Stomach smooth muscle (tissue), 2 donors: ENCODE data around the gene SH3TC2.

Experiments used
- H3K27ac ChIP-seq: one replicate; pipeline ENCODE4 v1.7.0; 2013; ENCODE audit warnings: mild to moderate bottlenecking, low read length, inconsistent platforms
- H3K27me3 ChIP-seq, 2 donors: one replicate each; pipeline ENCODE4 v1.7.0; 2013; ENCODE audit warnings: low read length in 2 of 2; ENCODE audit not compliant: insufficient read depth in 2 of 2, control insufficient read depth in 1 of 2
- H3K36me3 ChIP-seq, 2 donors: one replicate each; pipeline ENCODE4 v1.7.0; 2013; ENCODE audit warnings: low read length in 2 of 2; ENCODE audit not compliant: control insufficient read depth in 2 of 2, insufficient read depth in 2 of 2
- H3K4me1 ChIP-seq: one replicate; pipeline ENCODE4 v1.7.0; 2013; ENCODE audit warnings: low read length; ENCODE audit not compliant: control insufficient read depth, insufficient read depth
- H3K4me3 ChIP-seq, 2 donors: one replicate each; pipeline ENCODE4 v1.7.0; 2013; ENCODE audit warnings: low read length in 2 of 2
- H3K9ac ChIP-seq, 2 donors: one replicate each; pipeline ENCODE4 v1.7.0; 2013; ENCODE audit warnings: low read length in 2 of 2, mild to moderate bottlenecking in 1 of 2
- H3K9me3 ChIP-seq, 2 donors: one replicate each; pipeline ENCODE4 v1.7.0; 2013; ENCODE audit warnings: low read length in 2 of 2; ENCODE audit not compliant: control insufficient read depth in 2 of 2
- donor health status: healthy.
- donor health status: Pancreatic carcinoma.

Gene SH3TC2

GRCh38 chr5:148990817-148991216 is 72.0 kb downstream of the SH3TC2 start:
- H3K36me3 ChIP-seq: no peaks in the 10 kb centered on the region
- no peaks in the 10 kb centered on the region for H3K27me3 ChIP-seq
- H3K27ac ChIP-seq: no peak overlapping the region
- no peaks in the 10 kb centered on the region for H3K4me1 ChIP-seq
- no peaks in the 10 kb centered on the region for H3K9me3 ChIP-seq
- H3K9ac ChIP-seq: no peak overlapping the region
- H3K4me3 ChIP-seq: no peak overlapping the region

DNA sequence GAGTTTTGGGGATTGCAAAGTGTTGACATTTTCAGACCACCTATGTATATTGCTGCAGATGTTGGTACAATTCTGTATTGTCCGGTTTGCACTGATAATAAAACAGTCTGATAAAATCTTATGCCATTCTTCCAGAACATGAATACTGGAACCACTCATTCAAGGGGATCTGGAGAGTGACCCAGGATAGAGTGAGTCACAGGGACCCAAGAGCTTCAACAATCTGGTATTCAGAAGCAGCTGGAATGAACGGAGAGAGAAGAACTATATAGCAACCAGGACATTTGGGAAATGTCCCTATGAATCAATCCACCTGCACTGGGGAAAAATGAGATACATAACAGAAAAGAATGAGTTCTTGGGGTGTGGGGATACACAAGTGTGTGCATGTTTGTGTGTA is 73.3 kb downstream of the SH3TC2 start:
- H3K4me1 ChIP-seq: no peaks in the 10 kb centered on the region
- no peak overlapping the region for H3K27ac ChIP-seq
- H3K9ac ChIP-seq: no peak overlapping the region
- H3K9me3 ChIP-seq: no peaks in the 10 kb centered on the region
- no peaks in the 10 kb centered on the region for H3K36me3 ChIP-seq
- no peaks in the 10 kb centered on the region for H3K27me3 ChIP-seq
- H3K4me3 ChIP-seq: no peak overlapping the region

DNA sequence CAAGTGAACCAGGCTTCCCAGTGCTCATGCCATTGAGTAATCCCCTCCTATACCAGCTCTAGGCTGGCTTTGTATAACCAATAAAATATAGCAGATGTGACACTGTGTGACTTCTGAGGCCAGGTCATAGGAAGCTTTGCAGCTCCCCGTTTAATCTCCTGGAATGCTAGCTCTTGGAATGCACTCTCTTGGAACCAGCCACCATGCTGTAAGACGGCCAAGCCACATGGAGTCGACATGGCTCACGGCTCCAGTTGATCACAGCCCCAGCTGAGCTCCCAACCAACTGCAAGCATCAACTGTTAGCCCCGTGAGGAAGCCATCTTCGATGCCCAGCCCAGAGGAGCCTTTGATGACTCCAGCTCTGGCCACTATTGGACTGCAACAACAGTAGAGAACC is 74.5 kb downstream of the SH3TC2 start:
- H3K27ac ChIP-seq: no peak overlapping the region
- no peak overlapping the region for H3K4me3 ChIP-seq
- no peak overlapping the region for H3K9ac ChIP-seq

DNA sequence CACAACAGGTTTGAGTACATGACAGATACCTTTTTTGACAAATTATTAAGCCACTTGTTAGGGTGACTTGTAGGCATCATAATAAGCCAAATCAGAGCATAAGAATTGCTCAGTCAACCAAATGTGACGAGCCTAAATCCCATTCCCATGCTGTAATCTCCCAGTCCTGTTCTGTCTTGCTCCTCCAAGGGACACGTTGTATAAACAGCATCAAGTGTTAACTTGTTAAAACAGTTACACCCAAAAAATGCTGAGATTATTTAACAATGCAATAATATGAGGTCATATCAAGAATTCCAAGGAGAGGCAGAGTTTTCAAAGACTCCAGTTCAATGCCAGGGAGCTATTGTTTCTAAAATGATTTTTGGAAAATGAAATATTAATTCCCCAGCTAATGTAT is 76.2 kb downstream of the SH3TC2 start:
- Histone ChIP-seq H3K4me3 (no peak overlapping the region), H3K36me3 (no peaks in the 10 kb centered on the region), H3K27ac (no peak overlapping the region), H3K27me3 (no peaks in the 10 kb centered on the region), H3K9ac (no peak overlapping the region), H3K4me1 (peaks cover 2% of the 10 kb centered on the region), H3K9me3 (no peaks in the 10 kb centered on the region)

More for the DNA sequence above, 74.5 kb downstream of the SH3TC2 start:
- no peaks in the 10 kb centered on the region for H3K9me3 ChIP-seq
- H3K4me1 ChIP-seq: no peaks in the 10 kb centered on the region
- no peaks in the 10 kb centered on the region for H3K27me3 ChIP-seq
- no peaks in the 10 kb centered on the region for H3K36me3 ChIP-seq

DNA sequence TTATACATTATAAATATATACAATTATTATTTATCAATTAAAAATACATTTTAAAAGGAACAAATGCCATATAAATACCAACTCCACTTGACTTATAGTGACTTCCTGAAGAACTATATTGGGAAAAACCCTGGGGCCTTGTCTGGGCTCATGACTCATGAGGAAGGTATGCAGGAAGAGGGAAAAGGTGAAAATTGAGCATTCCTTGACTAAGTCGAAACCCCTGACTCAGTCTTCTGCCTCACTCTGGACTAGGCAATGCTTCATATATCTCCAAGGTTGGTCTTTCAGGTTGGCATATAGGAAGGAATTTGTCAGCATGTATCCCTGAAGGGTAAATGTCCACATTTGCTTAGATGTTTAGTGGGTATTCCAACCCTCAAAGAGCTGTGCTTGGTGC is 78.5 kb downstream of the SH3TC2 start:
- no peaks in the 10 kb centered on the region for H3K27me3 ChIP-seq
- no peak overlapping the region for H3K4me3 ChIP-seq
- no peak overlapping the region for H3K27ac ChIP-seq
- H3K9me3 ChIP-seq: no peaks in the 10 kb centered on the region
- H3K9ac ChIP-seq: no peak overlapping the region
- no peaks in the 10 kb centered on the region for H3K36me3 ChIP-seq
- peaks cover 3% of the 10 kb centered on the region for H3K4me1 ChIP-seq

- Histone ChIP-seq H3K27ac (no peak overlapping the region), H3K27me3 (no peaks in the 10 kb centered on the region), H3K4me3 (peak overlapping the region; percentile 8 to 22), H3K4me1 (peaks cover 3% of the 10 kb centered on the region), H3K36me3 (no peaks in the 10 kb centered on the region), H3K9ac (no peak overlapping the region), H3K9me3 (no peaks in the 10 kb centered on the region)
Measured at GRCh38 chr5:148981353-148981752, 81.5 kb downstream of the SH3TC2 start.

DNA sequence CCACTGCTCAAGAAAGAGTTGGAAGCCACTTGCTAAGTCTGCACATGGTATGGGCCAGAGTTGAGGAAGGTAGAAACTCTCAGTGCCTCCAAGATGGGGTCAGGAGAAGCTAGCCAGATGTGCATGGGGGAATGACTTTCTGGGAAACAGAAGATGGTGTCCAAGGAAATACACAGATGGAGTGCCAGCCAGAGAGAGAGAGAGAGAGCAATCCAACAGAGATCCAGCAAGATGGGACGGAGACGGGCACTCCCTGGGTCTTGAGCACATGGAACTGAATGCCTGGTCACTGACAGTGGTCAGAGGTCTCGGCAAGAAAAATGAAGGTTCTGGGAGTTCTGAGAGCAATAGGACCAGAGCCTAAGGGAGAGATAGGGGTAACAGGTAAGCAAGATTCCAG is 82.1 kb downstream of the SH3TC2 start:
- no peak overlapping the region for H3K27ac ChIP-seq
- no peak overlapping the region for H3K4me3 ChIP-seq
- no peak overlapping the region for H3K9ac ChIP-seq
- H3K4me1 ChIP-seq: peaks cover 3% of the 10 kb centered on the region
- H3K27me3 ChIP-seq: no peaks in the 10 kb centered on the region
- no peaks in the 10 kb centered on the region for H3K9me3 ChIP-seq
- H3K36me3 ChIP-seq: no peaks in the 10 kb centered on the region

DNA sequence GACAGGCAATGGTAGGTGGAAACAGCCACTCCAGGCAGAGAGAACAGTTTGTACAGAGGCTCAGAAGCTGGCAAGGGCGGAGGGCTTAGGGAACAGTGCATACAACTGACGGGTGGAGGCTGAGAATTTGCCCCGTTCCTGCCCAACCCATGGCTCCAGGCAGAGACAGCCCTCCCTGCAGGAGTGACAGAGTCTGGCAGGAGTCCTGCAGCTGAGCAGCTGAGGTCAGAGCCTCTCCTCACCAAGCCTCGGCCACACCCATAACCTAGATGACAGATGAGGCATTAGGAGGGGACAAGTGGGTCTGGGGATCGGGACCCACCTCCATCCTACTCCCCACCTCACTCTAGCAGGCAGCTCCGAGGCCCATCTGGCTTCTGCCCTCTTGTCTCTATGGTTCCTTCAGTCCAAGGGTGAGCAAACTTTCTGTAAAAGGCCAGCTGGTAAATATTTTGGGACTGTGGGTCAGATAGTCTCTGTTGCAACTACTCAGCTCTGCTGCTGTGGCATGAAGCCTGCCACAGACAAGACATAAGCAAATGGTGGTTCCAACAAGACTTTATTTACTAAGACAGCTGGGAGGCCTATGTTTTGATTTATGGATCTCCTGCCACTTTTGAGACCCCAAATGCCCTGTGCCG is 83.7 kb downstream of the SH3TC2 start:
- no peak overlapping the region for H3K27ac ChIP-seq

DNA sequence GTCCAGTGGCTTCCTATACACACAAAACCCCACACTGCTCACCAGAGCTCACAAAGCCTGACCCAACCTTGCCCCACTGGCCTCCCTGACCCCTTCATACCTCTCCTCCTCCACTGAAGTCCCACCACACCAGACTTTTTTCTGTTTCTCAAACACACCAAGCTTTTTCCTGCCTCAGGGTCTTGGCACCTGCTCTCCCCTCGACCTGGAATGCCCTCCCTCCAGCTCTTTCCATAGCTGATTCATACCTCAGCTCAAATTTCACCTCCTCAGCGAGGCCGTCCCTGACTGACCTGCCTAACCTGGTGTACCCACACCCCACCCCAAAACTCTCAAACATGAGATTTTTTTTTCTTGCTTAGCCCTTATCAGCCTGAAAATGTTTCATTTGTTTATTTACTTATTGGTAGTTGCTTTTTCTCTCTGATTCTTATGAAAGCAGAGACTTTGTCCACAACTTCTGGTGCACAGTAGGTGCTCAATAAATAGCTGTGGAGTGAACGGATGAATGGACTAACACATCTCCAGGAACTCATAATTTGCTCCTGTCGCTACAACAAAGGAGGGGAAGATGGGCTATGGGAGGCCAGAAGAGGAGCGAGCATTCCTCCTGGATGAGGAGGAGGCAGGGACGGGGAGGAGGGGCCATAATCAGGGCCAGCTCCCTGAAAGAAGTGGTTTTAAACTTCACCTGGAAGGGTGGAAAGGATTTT is 84.3 kb downstream of the SH3TC2 start:
- Histone ChIP-seq H3K4me3 (no peak overlapping the region), H3K4me1 (peaks cover 6% of the 10 kb centered on the region), H3K36me3 (no peaks in the 10 kb centered on the region), H3K9me3 (no peaks in the 10 kb centered on the region), H3K9ac (no peak overlapping the region), H3K27ac (no peak overlapping the region), H3K27me3 (no peaks in the 10 kb centered on the region)

More for the DNA sequence above, 83.7 kb downstream of the SH3TC2 start:
- no peaks in the 10 kb centered on the region for H3K27me3 ChIP-seq
- H3K4me3 ChIP-seq: no peak overlapping the region
- peaks cover 3% of the 10 kb centered on the region for H3K4me1 ChIP-seq
- H3K9me3 ChIP-seq: no peaks in the 10 kb centered on the region
- H3K36me3 ChIP-seq: no peaks in the 10 kb centered on the region
- no peak overlapping the region for H3K9ac ChIP-seq

DNA sequence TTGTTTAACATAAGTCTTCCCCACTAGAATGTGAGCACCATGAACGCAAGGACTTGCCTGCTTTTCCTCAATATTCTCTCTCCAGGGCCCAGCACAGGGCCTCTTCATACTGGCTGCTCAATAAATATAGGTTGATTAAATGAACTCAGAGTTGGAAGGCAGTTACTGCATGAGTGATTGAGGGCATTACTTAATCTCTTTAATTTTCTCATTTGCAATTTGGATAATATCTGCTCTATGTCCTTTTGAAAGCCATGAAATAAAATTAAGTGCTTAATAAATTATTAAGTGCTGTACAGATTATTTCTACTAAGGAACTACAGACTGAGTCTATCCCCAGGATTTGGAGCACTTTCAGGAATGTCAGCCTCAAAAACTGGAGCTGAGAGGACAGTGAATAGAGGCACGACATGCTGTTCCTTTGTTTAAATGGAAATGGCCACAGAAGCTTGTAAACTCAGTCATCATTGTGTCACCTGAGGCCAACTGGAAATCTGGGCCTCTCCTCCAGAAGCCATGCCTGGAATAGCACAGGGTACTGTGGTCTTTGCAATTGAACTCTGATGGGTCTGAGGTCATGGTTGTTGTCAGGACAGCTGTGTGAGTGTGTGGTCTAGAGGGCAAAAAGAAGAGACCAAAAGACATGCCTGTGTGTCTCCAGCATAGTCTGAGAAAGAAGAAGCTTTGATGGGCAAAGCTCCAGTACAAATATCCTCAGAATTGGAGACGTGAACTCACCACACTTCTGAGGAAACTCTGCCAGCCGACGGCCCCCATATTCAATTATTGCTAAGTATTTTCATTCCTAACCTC is 86.1 kb downstream of the SH3TC2 start:
- H3K4me3 ChIP-seq: no peak overlapping the region
- H3K9me3 ChIP-seq: no peaks in the 10 kb centered on the region
- H3K9ac ChIP-seq: no peak overlapping the region
- H3K36me3 ChIP-seq: no peaks in the 10 kb centered on the region
- H3K27me3 ChIP-seq: no peaks in the 10 kb centered on the region
- H3K27ac ChIP-seq: no peak overlapping the region
- peaks cover 9% of the 10 kb centered on the region for H3K4me1 ChIP-seq
